ENCODE data around the gene GPR108. TPM values are rescaled to one million over a fixed set of nuclear protein-coding genes. Genes with fewer than 3 reads are reported as not detected.
A peak's percentile ranks its signal among the peaks of the same experiment; 100 is the strongest.

Gene GPR108
- total and polyA plus RNA-seq, 2 of the 13 experiments (the other 11 are each of a cell fraction or from before 2014, with no cell fraction given), result 36.4 to 63.0 TPM

- TF ChIP-seq ELK4 (CRISPR knock-in tag; IDR thresholded peaks at IDR 0.05; ENCODE audit: borderline replicate concordance) (no peak), ARHGAP35 (CRISPR knock-in tag; IDR thresholded peaks at IDR 0.05; ENCODE audit: borderline replicate concordance) (no peak), HOXD1 (CRISPR knock-in tag; IDR thresholded peaks at IDR 0.05) (no peak), DNMT1 (CRISPR knock-in tag; IDR thresholded peaks at IDR 0.05) (no peak), XBP1 (CRISPR knock-in tag; IDR thresholded peaks at IDR 0.05) (no peak), EED (CRISPR knock-in tag; IDR thresholded peaks at IDR 0.05) (no peak), FOXO1 (CRISPR knock-in tag; IDR thresholded peaks at IDR 0.05) (peak; percentile 51), ZNF460 (CRISPR knock-in tag; IDR thresholded peaks at IDR 0.05; ENCODE audit: borderline replicate concordance) (no peak), ZNF484 (CRISPR knock-in tag; IDR thresholded peaks at IDR 0.05; ENCODE audit: borderline replicate concordance, low read depth) (no peak), ARNTL (CRISPR knock-in tag; IDR thresholded peaks at IDR 0.05) (0 out of 2 replicates have a peak, but pooled peaks have one; percentile 22), ATAD3A (CRISPR knock-in tag; IDR thresholded peaks at IDR 0.05) (no peak), NR1H2 (CRISPR knock-in tag; IDR thresholded peaks at IDR 0.05; ENCODE audit: borderline replicate concordance, low read depth) (no peak), RBM39 (IDR thresholded peaks at IDR 0.05; ENCODE audit: low read depth, low read length, poor library complexity, severe bottlenecking) (peak; percentile 41), ZNF567 (CRISPR knock-in tag; IDR thresholded peaks at IDR 0.05; ENCODE audit: borderline replicate concordance) (no peak), DBP (CRISPR knock-in tag; IDR thresholded peaks at IDR 0.05; ENCODE audit: not compliant biosample characterization) (no peak)
- TF ChIP-seq, protein P1, sequence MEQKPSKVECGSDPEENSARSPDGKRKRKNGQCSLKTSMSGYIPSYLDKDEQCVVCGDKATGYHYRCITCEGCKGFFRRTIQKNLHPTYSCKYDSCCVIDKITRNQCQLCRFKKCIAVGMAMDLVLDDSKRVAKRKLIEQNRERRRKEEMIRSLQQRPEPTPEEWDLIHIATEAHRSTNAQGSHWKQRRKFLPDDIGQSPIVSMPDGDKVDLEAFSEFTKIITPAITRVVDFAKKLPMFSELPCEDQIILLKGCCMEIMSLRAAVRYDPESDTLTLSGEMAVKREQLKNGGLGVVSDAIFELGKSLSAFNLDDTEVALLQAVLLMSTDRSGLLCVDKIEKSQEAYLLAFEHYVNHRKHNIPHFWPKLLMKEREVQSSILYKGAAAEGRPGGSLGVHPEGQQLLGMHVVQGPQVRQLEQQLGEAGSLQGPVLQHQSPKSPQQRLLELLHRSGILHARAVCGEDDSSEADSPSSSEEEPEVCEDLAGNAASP (CRISPR knock-in tag; IDR thresholded peaks at IDR 0.05; ENCODE audit: borderline replicate concordance), result peak; percentile 89; the same call in 1 of the 2 replicates
- TF ChIP-seq, protein P2, sequence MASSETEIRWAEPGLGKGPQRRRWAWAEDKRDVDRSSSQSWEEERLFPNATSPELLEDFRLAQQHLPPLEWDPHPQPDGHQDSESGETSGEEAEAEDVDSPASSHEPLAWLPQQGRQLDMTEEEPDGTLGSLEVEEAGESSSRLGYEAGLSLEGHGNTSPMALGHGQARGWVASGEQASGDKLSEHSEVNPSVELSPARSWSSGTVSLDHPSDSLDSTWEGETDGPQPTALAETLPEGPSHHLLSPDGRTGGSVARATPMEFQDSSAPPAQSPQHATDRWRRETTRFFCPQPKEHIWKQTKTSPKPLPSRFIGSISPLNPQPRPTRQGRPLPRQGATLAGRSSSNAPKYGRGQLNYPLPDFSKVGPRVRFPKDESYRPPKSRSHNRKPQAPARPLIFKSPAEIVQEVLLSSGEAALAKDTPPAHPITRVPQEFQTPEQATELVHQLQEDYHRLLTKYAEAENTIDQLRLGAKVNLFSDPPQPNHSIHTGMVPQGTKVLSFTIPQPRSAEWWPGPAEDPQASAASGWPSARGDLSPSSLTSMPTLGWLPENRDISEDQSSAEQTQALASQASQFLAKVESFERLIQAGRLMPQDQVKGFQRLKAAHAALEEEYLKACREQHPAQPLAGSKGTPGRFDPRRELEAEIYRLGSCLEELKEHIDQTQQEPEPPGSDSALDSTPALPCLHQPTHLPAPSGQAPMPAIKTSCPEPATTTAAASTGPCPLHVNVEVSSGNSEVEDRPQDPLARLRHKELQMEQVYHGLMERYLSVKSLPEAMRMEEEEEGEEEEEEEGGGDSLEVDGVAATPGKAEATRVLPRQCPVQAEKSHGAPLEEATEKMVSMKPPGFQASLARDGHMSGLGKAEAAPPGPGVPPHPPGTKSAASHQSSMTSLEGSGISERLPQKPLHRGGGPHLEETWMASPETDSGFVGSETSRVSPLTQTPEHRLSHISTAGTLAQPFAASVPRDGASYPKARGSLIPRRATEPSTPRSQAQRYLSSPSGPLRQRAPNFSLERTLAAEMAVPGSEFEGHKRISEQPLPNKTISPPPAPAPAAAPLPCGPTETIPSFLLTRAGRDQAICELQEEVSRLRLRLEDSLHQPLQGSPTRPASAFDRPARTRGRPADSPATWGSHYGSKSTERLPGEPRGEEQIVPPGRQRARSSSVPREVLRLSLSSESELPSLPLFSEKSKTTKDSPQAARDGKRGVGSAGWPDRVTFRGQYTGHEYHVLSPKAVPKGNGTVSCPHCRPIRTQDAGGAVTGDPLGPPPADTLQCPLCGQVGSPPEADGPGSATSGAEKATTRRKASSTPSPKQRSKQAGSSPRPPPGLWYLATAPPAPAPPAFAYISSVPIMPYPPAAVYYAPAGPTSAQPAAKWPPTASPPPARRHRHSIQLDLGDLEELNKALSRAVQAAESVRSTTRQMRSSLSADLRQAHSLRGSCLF (CRISPR knock-in tag; IDR thresholded peaks at IDR 0.05; ENCODE audit: borderline replicate concordance), result 0 out of 2 replicates have a peak, but pooled peaks have one; percentile 22
Measured at GRCh38 chr19:6737873-6738786, 750 bp upstream of the GPR108 start (continued).
